ENCODE data around the gene TMPRSS3.

TMPRSS3 gene

DNA sequence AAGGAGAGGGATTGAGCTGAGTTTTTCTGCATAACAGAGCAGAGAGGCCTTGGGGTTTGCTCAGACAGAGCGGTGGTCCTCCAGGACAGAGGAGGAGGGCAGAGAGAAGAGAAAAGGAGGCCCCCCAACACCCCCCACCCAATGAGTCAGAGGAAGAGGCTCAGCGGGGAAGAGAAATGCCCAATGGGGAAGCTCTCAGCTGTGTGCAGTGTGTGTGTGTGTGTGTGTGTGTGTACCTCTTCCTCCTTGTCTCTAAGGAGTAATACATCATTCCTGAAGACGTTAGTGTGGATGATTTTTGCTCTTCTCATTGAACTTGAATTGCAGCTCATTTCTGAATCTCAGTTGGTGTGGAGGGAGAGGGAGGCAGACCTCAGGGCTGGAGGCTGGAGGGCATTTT, 8.7 kb downstream of the TMPRSS3 start:
- DNase-seq = no peak

DNA sequence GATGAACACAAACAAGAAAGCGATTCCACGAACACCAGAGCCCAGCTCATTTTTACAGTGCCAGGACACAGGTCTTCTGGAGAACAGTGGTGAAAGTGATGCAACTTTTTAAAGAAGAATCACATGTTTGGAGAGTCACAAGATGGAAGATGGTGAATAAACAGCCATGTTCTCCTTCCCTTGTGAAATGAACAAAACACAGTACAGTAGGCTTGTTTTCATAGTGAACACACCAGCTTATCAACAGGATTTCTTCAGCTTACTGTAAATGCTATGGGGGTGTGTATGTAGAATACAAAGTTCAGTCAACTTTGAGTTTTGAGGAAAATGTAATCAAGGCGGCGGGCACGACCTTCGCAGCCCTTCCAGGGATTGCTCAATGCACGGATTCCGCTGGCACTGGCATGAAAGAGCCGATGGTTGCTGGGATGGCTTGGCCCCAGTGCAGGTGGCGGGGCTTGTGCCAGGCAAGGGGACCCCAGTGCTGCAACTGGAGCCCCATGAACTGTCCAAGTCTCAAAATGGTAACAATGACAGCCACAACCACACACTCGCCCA, 9.7 kb downstream of the TMPRSS3 start:
- no peak for DNase-seq

DNA sequence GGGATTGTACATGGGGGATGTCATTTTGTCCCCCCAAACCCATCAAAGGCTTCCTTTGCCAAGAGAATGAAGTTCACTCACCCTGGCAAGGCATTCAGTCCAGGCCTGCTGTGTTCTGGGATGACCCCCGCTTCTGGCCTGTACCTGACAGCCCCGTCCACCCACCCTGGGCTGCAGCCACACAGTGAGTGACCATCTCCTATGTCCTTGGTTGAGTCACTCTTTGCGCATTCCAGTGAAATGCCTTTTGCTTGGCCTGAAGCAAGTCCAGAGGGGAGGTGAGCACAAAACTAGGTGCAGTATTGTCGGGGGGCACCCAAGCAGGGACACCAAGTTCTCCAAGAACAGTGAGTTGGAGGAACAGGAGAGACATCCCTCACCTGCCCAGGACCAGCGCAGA, 10.2 kb downstream of the TMPRSS3 start:
- DNase-seq = no peak

DNA sequence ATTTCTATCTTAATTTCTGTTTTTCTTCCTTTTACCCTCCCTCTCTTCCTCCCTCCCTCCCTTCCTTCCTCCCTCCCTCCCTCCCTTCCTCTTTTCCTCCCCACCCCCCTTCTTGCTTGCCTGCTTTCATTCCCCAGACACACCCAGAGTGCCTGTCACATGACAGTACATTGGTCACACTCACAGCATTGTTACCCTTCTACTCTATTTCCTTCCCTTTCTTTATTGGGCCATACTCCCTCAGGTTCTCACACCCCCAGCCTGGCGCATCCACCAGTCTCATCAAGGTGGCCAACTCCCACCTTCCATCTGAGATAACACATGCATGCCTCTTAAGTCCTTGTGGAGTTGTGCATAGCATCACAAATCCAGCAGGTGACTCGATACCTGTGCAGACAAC, 10.9 kb downstream of the TMPRSS3 start:
- DNase-seq = no peak

DNA sequence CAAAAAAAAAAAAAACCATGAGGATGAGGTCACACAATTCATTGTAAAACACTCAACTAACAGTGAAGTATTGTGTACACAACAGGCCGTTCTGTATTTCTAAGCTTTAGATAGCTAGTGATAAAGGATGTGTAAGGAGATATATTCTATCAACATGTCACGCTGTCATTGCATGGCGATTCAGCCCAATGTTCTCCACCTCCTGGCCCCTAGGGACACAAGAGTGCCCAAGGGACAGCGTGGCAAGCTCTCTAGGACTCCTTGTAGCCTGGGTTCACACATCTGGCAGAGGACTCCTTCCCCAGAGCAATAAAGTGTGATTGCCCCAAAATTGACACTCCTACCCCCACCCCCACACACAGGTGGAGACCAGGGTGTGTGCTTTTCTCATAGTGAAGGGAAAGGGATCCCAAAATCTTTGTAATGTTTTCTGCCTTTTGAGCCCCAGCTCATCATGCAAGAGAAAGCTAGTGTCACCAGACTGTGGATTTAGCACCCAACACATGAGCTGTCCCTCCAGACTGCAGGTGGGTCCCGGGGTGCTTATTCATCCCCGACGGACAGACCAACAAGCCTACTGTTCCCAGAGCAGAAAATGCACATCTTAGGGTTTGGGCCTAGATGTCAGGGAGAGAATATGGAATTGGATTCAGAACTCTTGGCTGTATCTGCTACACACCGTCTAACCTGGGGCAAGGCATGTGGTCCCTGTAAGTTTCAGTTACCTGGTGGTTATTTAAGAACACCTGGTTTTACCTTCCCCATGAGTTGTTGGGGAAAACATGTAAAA, 11.5 kb downstream of the TMPRSS3 start:
- DNase-seq = no peak

DNA sequence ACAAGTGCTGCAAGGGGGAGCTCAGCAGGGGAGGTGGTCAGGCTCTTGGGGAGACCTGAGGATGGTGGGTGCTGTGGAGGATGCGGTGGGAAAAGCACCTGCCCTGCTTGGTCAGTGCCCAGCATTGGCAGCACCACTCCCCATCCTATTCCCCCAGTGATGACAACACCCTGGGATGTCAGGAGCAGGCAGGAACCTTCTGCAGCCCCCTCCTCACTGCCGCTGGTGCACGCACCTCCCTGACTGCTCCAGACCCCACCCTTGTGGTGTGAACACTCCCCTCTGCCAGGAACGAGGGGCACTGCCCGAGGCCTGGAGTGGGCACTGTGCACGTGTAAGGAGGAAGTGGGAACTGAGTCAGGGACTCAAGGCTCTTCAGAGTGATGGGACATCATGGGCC, 12.5 kb downstream of the TMPRSS3 start:
- no peak for DNase-seq

DNA sequence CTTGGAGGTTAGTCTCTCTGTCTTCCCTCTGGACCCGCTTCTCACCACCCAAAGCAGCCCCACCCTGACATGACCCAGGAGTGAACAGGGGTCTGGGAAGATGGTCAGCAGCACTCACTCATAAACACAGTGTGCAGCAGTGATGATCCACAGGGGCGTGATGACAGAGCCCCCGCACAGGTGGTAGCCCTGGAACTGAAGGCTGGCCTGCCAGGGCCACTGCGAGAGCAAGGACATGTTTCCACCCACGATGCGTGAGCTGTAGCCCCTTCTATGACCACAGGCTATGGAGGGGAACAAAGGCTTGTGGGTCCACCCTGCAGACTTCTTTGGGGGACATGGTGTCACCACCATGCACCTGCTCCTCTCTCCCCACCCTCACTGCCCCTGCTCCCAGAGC, 12.9 kb downstream of the TMPRSS3 start:
- no peak for DNase-seq

DNA sequence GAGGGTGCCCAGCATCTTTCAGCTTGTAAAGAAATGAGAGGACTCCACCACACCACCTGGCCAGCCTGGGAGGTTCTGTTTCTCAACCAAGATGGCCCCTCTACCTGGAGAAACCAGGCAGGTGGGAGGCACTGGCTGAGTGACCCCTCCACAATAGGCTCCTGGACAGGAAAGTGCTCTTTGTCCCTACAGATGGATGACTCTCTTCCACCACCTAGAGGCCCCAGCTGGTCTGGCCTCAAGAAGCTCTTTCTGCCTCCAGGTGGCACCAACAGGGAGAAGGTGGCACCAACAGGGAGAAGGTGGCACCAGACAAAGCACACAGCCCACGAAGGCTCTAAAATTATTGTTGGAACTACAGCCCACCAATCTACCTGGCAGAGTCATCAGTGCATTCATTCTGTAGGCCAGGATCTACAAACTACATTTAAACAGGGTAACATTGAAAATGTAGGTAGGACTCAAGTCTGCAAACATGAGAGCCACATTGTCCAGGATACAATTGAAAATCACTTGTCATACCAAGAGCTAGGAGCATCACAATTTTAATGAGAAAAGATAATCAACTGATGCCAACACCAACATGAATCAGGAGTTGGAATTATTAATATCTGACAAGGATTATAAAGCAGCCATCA, 14.4 kb downstream of the TMPRSS3 start:
- no peak for DNase-seq

DNA sequence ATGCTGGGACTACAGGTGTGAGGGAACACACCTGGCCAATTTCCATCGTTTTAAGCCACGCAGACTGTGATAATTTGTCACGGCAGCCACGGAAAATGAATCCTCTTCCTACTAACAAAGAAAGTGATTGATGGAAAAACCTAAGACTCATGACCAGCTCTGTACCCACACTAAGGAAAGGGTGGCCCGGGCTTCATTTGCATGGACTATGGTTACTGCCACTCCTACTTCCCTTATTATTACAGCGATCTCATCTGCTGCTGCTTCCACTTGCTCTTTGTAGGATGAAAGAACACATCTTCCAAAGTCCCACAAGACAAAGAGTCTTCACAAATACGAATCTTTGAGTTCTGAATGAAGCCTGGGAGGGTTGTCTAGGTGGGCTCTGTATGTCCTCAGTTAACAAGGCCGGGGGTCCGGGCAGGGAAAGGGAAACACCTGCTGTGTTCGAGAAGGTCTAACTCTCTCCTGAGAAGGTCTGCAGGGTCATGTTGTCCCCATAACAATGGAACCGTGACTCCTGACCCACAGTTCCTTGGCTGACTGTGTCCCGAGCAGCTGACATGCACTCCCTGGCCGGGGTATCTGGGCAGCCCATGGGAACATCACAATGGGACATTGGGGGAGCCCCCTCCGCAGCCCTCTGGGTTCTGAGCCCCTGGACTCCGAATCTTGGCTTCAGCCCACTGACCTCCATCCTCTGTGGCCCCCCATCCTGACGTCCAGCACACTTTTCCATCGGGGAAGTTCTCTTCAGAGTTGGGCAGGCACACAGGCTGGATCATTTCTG, 16.2 kb downstream of the TMPRSS3 start:
- no peak for DNase-seq

DNA sequence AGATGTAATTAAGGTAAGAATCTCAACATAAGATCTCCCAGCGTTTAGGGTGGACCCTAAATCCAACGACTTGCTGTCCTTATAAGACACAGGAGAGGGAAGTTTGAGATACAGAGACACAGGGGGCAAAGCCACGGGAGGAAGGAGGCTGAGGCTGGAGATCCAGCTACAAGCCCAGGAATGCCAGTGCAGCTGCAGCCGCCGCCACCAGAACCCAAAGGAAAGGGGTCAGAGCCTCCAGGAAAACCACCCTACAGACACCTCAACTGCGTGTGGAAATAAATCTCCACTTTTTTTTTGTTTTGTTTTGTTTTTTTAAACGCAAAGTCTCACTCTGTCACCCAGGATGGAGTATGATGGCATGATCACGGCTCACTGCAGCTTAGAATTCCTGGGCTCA, 17.4 kb downstream of the TMPRSS3 start:
- no peak for DNase-seq

DNA sequence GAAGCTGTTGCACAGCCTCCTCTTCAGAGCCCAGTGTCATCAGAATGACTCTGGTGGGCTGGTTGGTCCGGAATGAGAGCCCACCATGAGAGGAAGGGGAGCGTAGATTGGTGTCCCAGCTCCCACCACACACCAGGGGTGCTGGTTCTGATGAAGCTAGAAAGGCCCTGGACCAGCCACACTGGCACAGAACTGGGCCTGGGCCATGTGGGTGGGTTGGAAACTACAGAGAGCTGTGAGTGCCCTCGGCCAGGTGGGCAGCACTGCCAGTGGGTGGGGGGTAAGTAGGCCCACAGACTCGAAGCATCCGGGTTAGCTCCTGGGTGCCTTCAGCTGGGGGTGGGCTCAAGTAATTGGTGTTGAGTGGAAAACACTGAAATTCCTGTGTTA, 17.9 kb downstream of the TMPRSS3 start:
- no peak for DNase-seq

DNA sequence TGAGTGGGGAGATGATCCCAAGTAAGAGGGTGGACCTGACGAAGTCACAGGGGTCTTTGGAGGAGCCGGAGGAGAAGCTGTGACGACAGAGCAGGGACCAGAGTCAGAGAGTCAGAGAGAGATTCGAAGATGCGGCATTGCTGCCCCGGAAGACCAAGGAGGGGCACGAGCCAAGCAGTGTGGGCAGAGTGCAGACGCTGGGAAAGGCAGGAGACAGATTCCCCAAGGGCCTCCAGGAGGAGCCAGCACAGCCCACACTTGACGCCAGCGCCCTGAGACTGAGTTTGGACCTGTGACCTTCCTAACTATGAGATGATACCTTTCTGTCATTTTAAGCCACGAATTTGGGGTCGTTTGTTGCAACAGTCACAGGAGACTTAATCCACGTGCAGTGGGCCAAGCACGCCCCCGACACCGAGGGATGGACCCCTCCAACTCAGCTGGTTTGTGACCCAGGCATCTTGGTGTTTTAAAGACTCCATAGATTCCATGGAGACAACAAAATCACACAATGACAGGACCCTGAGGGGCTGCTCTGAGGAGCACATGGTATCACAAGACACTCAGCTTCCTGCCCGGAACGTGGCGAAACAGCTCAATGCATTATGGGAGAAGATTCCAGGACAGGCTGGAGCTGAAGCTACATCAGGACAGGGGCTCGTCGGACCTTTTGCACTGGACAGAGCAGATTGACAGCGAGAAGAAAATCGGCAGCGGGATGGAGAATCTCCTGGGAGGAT, 18.5 kb downstream of the TMPRSS3 start:
- no peak for DNase-seq

DNA sequence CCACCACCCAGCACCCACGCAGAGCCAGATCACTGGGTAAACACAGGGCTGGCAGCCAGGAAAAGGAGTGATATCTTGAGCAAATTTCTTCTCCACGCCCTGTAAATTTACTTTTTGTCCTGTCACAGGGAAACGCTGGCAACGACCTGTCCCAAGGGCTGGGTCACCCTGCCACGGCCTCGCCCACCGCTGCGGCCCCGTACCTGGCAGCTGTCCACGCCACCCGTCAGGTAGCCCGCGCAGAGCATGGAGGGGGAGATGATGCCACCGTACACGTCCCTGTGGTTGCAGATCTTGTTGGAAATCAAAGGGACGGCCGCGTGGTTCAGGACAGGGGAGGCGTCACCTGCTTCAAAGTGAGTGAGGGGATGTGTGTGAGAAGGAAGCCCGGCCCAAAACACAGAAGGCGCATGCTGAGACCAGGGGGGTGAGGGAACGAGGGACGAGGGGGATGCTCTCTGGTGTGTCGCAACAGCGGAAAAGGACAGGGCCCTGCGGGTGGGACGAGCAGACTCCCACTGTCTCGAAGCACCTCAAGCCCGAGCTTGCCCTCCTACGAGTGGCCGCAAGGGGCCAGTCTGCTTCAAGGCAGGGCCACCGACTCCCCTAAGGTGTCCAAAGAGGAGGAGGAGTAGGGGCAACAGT, 19.4 kb downstream of the TMPRSS3 start:
- no peak for DNase-seq

DNA sequence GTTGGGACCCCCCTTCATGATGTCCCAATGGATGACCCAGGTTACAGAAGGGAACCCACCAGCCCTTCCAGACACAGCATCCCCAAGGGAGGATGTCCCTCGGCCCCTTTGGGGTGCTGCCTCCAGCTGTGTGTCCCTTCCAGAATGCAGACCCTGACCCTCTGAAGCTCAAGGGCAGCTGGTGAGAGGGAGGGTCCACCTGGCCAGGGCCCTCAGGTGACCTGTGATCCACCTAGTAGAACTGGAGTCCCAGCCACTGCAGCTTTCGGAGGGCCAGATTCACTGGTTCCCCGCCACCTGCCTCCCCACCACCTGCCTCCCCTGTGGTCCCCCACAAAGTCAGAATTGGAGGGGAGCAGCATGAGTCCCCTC, 19.9 kb downstream of the TMPRSS3 start:
- no peak for DNase-seq

DNA sequence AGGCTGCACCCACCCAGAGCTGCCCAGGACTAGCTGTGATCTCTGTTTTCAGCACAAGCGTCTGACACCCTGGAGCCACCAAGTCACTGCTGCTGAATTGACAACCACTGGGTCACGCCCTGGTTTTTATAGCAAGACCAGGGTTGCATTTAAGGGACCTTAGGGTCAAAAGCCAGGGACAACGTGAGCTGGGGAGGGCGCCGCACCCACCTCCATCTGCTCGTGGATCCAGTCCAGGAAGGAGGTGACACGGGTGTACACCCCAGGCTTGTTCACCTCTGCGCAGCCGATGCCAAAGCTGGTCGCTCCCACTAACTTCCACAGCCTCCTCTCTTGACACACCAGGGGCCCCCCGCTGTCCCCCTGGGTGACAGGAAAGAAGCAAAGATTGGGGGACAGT, 20.3 kb downstream of the TMPRSS3 start:
- no peak for DNase-seq

DNA sequence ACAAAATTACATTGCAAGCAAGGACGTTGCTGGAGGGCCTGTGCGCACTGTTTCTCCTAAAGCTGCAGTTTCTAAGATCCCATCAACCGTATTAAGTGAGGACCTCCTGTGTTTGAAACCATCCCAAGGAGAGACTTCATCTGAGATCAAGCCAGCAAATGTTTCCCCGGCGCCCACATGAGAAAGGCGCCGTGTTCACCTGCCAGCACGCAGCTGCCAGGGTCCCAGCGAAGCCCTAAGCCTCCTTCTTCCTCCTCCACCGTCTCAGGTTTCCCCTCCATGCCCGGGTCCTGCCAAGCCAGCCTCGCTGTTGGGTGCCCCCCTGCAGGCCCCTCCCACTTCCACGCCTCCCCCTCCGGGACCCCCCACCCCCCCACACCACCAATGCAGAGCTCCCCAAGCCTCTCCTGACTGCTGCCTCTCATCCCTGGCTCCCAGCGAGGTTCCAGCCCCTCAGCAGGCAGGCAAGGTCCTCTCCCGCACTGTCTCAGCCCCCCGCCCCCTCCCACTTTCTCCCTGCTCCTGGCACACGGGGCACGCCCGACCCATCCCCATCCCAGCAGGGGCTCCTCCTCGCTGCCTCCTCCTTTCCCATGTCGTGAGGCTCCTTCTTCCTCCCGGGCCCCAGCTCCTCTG, 20.9 kb downstream of the TMPRSS3 start:
- no peak for DNase-seq

DNA sequence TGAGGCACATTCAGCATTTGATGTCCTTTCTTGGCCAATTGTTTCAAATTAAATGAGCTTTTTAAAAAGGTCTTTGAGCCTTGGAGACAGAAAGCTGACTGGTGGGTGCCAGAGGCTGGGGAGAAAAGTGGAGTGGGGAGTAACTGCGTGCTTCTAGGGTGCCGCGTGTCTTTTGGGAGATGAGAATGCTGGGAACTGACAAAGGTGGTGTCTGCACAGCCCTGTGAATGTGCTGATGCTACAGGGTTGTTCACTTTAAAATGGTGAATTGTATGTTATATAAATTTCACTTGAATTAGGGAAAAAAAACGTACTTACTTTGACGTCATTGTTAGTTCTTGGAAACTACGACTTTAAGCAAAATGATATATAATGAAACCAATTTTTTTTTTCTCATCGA, 21.4 kb downstream of the TMPRSS3 start:
- no peak for DNase-seq

DNA sequence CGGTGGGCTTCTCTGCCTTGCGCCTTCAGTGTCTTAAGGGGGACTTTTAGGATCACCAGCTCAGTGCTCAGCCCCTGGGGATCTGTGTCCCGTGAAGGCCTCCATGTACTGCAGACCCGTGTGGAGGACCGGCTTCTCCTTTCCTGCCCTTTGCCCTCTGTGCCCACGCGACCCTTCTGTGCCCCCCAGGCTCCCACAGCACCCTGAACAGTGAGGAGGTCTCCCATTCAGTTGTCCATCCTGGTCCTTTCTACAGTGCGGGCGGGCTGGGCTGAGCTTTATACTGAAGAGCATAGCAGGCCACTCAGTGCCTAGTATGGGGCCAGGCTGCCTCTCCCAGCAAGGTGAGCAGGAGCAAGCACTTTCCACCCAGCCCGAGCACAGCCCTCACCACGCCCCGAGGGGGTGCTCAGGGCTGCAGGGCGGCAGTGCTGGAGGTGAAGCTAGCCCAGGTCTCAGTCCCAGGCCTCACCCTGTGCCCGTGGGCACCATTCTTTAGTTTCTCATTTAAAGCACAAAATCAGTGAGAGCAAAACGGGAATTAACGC, 21.9 kb downstream of the TMPRSS3 start:
- DNase-seq = no peak

DNA sequence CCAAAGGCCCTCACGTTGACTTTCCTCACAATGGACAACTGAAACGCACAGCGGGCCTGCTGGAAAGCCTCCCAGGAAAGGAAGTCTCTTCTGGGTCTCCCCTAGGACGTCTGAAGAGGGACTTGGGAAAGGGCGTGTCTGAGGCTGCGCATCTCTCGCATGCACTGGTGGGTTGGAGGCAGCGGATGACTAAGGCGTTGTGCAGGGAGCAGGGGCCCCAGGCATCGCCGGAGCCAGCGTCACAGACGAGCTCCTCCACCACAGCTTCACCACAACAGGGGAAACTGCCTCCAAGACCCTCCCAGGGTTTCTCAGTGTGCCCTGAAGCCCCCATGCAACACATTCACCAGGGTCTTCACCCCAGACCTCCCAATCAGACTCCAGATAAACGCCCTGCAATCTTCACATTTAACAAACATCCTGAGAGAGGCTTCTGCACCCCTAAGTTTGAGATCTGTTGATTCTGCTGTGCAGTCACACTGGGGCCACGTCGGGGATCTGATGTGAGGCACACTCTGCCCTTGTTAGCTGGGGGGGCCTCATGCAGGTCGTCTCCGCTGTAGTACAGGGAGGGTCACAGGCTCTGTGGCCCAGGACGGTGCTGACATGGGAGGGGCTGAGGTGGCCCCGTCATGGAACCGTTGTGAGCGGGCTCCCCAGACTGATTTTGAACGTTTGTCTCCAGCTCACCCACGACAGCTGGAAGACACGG, 22.5 kb downstream of the TMPRSS3 start:
- no peak for DNase-seq

DNA sequence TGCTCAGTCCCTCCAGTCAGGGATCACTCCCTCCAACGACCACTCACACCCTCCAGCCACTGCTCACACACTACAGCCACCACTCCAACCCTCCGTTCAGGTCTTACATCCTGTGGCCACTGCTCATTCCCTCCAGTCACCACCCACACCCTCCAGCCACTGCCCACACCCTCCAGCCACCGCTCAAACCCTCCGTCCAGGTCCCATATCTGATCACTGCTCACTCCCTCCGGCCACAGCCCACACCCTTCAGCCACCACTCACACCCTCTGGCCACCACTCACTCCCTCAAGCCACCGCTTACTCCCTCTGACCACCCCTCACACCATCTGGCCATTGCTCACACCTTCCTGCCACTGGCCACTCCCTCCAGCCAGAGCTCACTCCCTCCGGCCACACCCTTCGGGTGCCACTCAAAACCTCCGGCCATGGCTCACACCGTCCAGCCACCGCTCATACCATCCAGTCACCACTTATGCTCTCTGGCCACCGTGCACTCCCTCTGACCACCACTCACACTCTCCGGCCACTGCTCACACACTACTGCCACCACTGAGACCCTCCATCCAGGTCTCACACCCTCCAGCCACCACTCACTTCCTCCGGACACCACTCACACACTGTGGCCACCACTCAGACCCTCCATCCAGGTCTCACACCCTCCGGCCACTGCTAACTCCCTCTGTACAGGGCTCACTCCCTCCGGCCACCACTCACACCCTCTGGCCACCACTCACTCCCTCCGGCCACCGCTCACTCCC, 24.8 kb downstream of the TMPRSS3 start:
- no peak for DNase-seq
